ENCODE measurements around the gene XXYLT1. TPM values are rescaled to one million over a fixed set of nuclear protein-coding genes. Genes with fewer than 3 reads are reported as not detected.
A peak's percentile ranks its signal among the peaks of the same experiment; 100 is the strongest.

The XXYLT1 gene
- total and polyA plus RNA-seq, 2 of the 8 experiments (the other 6 are each of a cell fraction or from before 2014, with no cell fraction given), result 18.9 to 23.8 TPM

DNA sequence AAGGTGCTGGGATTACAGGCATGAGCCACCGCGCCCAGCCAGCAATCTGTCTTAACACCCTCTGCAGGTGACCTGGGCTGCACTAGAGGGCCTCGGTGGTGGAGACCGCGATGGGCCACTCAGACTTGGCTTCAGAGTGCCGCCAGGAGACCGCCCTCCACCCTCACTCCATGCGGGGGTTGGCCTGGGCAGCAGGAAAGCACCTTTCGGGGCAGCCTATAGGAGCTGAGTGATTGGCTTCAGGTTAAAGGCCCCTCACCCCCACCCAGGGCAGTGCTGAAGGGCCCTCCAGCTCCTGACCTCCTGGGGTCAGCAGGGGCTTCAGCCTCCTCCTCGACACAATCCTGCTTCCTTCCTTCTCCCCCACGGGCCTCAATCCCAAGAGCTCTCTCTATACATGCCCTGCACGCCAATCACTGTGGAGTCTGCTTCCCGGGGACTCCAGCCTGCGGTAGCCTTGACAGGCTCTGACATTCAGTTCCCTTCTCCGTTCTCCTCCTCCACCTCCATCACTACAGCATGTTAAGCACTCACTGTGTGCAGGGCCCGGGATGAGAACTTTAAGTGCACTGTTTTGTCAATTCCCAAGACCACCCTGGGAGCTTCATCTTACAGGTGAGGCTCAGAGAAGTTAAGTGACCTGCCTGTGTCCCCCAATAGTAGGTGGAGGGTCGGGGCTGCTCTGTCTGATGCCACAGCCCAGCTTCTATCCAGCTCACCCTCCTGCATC, 225.3 kb downstream of the XXYLT1 start:
- Histone ChIP-seq H3K4ac (replicated peaks; ENCODE audit: insufficient read length, low read depth, low read length) (no peak overlapping the region), H3K23ac (ENCODE audit: insufficient read length) (no peak overlapping the region), H3K14ac (ENCODE audit: insufficient read length) (no peak overlapping the region), H3K4me2 (ENCODE audit: insufficient read depth in 1 of 2, low read depth in 2 of 2, low read length in 2 of 2) (no peak overlapping the region), H3K79me1 (ENCODE audit: low read depth, low read length) (no peaks in the 10 kb centered on the region), H3K27me3 (replicated peaks in 1 of 4; ENCODE audit: control insufficient read depth in 3 of 4, extremely low read depth in 1 of 4, insufficient read depth in 3 of 4, low read length in 3 of 4) (no peaks in the 10 kb centered on the region), H2BK120ac (replicated peaks; ENCODE audit: low read depth, low read length) (no peak overlapping the region), H4K5ac (ENCODE audit: insufficient read length, low read depth, low read length) (no peak overlapping the region), H2BK5ac (ENCODE audit: low read depth, low read length) (no peak overlapping the region), H3K4me1 (replicated peaks in 1 of 4; ENCODE audit: control insufficient read depth in 3 of 4, insufficient read depth in 4 of 4, low read length in 3 of 4) (peaks cover 4 to 13% (median 8%) of the 10 kb centered on the region in 4 experiments), H2BK15ac (ENCODE audit: low read length) (no peak overlapping the region), H3K9me3 (ENCODE audit: insufficient read depth in 2 of 2, low read depth in 1 of 2, low read length in 1 of 2) (no peaks in the 10 kb centered on the region), H4K20me1 (replicated peaks in 1 of 2; ENCODE audit: control insufficient read depth in 1 of 2, insufficient read depth in 2 of 2, low read length in 2 of 2) (no peaks in the 10 kb centered on the region), H3K79me2 (ENCODE audit: control insufficient read depth in 1 of 2, insufficient read depth in 2 of 2, low read length in 2 of 2) (no peaks in the 10 kb centered on the region), H3K23me2 (ENCODE audit: low read depth, low read length) (no peaks in the 10 kb centered on the region), H4K8ac (ENCODE audit: extremely low read depth, insufficient read depth, low read length) (no peak overlapping the region), H3K9ac (replicated peaks in 1 of 4; ENCODE audit: extremely low read depth in 1 of 4, low read depth in 3 of 4, low read length in 3 of 4) (no peak overlapping the region), H4K91ac (replicated peaks; ENCODE audit: insufficient read length, low read length) (no peak overlapping the region), H2AFZ (ENCODE audit: low read length) (0 out of 2 replicates have a peak overlapping the region, but pooled peaks have one; percentile 44), H2BK20ac (ENCODE audit: low read length) (no peak overlapping the region), H3K56ac (replicated peaks; ENCODE audit: insufficient read length, low read depth, low read length) (no peak overlapping the region), H2AK5ac (ENCODE audit: low read depth, low read length) (no peak overlapping the region), H2BK12ac (ENCODE audit: low read depth, low read length) (0 out of 2 replicates have a peak overlapping the region, but pooled peaks have one; percentile 12), H3K4me3 (ENCODE audit: extremely low read depth in 1 of 4, insufficient read depth in 2 of 4, low read depth in 3 of 4, low read length in 4 of 4) (no peak overlapping the region), H3K36me3 (ENCODE audit: control insufficient read depth in 2 of 4, insufficient read depth in 4 of 4, low read length in 3 of 4) (no peaks in the 10 kb centered on the region), H3K18ac (ENCODE audit: extremely low read depth, low read length) (no peak overlapping the region), H3K27ac (ENCODE audit: low read depth, low read length) (no peak overlapping the region)
- DNase-seq (ENCODE audit: low read depth in 1 of 2, low spot score in 2 of 2), result no peak
- POLR2A ChIA-PET (ENCODE audit: partially characterized antibody), result interaction anchor here (0.6 to 1.3 kb wide), 2 partner anchors 266 to 452 kb away, joined by 3 read pairs; no protein-coding TSS in a partner anchor
- no peak for FAIRE-seq
- WGBS, 2 experiments (ENCODE audit: extremely low coverage in 1 of 2, insufficient coverage in 1 of 2, insufficient read length in 1 of 2, insufficient replicate concordance in 2 of 2, low coverage in 1 of 2, low lambda C conversion rate in 2 of 2, missing lambda C conversion rate in 1 of 2), result 81% methylated on average over 16 of the region's 17 CpGs; no CpG with 5 or more reads in 1 of the 2 experiments
- CTCF ChIA-PET (ENCODE audit: partially characterized antibody), result interaction anchor here (0.6 to 3.2 kb wide), 8 partner anchors 10 to 363 kb away, joined by 3 to 11 read pairs (median 4); no protein-coding TSS in a partner anchor
- TF ChIP-seq CEBPB (IDR thresholded peaks at IDR 0.05; ENCODE audit: low read depth, low read length) (no peak), TCF12 (IDR thresholded peaks at IDR 0.05; ENCODE audit: low read depth, low read length) (no peak), SUZ12 (IDR thresholded peaks at IDR 0.05; ENCODE audit: low read length) (no peak), SIRT6 (IDR thresholded peaks at IDR 0.05; ENCODE audit: low read length) (no peak), NANOG (IDR thresholded peaks at IDR 0.05; ENCODE audit: insufficient read depth, low read depth, low read length, poor library complexity, severe bottlenecking) (no peak), CHD1 (IDR thresholded peaks at IDR 0.05; ENCODE audit: low read depth, low read length) (no peak), EZH2 (IDR thresholded peaks at IDR 0.05; ENCODE audit: low read depth, low read length, severe bottlenecking) (no peak), SAP30 (IDR thresholded peaks at IDR 0.05; ENCODE audit: insufficient read depth, insufficient replicate concordance, low read length) (no peak), SP4 (IDR thresholded peaks at IDR 0.05; ENCODE audit: low read length) (no peak), CBX5 (IDR thresholded peaks at IDR 0.05; ENCODE audit: low read depth, low read length) (no peak), CTBP2 (IDR thresholded peaks at IDR 0.05; ENCODE audit: borderline replicate concordance, insufficient read depth, insufficient read length, low read length) (no peak)
- TF ChIP-seq, protein P1, sequence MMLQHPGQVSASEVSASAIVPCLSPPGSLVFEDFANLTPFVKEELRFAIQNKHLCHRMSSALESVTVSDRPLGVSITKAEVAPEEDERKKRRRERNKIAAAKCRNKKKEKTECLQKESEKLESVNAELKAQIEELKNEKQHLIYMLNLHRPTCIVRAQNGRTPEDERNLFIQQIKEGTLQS (IDR thresholded peaks at IDR 0.05; ENCODE audit: insufficient read depth, low read depth, low read length), result no peak
